Testis (tissue), 2 donors: Measurements from ENCODE around the gene SLC28A1.

ENCODE experiments used
- CTCF ChIP-seq, 3 experiments: fragments of 450-650 bp in 2 of 3; fragments of 200-600 bp in 1 of 3; sonication (generic) in 1 of 3; IDR thresholded peaks; one replicate each; pipeline ENCODE4 v1.5.1; 2016 to 2019; ENCODE audit warnings: antibody characterized with exemption in 3 of 3, mild to moderate bottlenecking in 2 of 3, moderate library complexity in 1 of 3
- POLR2A ChIP-seq: fragments of 450-650 bp; IDR thresholded peaks from one replicate; pipeline ENCODE4 v1.6.1; 2017; ENCODE audit warnings: antibody characterized with exemption, mild to moderate bottlenecking, moderate library complexity

- TF ChIP-seq CTCF (IDR thresholded peaks at IDR 0.05) (no peak), POLR2A (no peak)
Measured at GRCh38 chr15:84953136-84953535, 68.7 kb downstream of the SLC28A1 start.
